ENCODE results near the gene PCDHGC3.
A peak's percentile ranks its signal among the peaks of the same experiment; 100 is the strongest.
"Not testable (repeated sequence)": the region's sequence is repeated elsewhere in the genome, so short reads cannot be mapped to it uniquely, and the experiment has no call there.

Gene PCDHGC3

DNA sequence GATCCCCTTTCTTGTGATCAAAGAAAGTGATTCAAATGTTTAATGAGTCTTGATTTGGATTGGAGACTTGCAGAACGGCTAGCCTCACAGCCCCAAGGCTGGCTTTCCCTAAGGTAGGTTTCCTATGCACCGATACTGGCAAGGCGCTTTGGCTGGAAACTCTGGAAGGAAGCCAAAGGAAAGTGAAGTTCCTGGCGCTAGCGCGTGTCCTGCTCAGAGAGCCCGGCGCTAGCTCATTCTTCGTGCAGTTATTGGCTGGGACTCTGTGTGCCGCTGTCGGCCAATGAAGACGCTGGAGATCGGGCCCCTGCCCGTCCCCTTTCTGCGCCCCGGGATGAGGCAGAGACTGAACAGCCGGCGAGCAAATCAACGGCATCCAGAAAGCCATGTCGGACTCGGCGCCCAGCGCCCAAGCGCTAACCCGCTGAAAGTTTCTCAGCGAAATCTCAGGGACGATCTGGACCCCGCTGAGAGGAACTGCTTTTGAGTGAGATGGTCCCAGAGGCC lies at the start of gene PCDHGC3:
PCDHGC3 (plus strand) TSS at position 342 of the 507 bp plus-strand sequence; CDS start at position 493, 151 bp downstream.
- DNase-seq: peak; percentile 61

DNA sequence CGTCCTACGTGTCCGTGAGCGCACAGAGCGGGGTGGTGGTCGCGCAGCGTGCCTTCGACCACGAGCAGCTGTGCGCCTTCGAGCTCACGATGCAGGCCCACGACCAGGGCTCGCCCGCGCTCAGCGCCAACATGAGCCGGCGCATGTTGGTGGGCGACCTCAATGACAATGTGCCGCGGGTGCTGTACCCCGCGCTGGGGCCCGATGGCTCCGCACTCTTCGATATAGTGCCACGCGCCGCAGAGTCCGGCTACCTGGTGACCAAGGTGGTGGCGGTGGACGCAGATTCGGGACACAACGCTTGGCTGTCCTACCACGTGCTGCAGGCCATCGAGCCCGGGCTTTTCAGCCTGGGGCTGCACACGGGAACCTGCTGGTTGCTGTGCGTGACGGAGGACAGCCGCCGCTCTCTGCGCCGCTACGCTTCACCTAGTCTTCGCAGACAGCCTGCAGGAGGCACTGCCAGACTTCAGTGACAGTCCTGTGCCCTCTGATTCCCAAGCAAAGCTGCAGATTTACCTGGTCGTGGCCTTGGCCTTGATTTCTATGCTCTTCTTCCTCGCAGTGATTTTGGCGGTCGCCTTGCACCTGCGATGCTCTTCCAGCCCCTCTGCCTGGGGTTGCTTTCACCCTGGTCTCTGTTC lies 47.9 kb upstream of the PCDHGC3 start:
- DNase-seq: no peak

DNA sequence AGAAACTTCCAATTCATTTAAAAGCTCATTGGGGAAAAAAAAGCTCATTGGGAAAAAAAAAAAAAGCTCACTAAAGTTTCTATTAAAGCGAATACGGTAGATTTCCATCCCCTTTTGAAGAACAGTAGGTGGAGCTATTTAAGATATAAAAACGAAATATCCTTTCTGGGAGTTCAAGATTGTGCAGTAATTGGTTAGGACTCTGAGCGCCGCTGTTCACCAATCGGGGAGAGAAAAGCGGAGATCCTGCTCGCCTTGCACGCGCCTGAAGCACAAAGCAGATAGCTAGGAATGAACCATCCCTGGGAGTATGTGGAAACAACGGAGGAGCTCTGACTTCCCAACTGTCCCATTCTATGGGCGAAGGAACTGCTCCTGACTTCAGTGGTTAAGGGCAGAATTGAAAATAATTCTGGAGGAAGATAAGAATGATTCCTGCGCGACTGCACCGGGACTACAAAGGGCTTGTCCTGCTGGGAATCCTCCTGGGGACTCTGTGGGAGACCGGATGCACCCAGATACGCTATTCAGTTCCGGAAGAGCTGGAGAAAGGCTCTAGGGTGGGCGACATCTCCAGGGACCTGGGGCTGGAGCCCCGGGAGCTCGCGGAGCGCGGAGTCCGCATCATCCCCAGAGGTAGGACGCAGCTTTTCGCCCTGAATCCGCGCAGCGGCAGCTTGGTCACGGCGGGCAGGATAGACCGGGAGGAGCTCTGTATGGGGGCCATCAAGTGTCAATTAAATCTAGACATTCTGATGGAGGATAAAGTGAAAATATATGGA lies 45.2 kb upstream of the PCDHGC3 start, which contains the start of gene PCDHGA12:
PCDHGA12 (plus strand) TSS at position 176 of the 782 bp plus-strand sequence; CDS start at position 429, 253 bp downstream.
- no peak for DNase-seq

DNA sequence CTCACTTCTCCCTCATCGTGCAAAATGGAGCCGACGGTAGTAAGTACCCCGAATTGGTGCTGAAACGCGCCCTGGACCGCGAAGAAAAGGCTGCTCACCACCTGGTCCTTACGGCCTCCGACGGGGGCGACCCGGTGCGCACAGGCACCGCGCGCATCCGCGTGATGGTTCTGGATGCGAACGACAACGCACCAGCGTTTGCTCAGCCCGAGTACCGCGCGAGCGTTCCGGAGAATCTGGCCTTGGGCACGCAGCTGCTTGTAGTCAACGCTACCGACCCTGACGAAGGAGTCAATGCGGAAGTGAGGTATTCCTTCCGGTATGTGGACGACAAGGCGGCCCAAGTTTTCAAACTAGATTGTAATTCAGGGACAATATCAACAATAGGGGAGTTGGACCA lies 44.5 kb upstream of the PCDHGC3 start:
- DNase-seq: no peak

DNA sequence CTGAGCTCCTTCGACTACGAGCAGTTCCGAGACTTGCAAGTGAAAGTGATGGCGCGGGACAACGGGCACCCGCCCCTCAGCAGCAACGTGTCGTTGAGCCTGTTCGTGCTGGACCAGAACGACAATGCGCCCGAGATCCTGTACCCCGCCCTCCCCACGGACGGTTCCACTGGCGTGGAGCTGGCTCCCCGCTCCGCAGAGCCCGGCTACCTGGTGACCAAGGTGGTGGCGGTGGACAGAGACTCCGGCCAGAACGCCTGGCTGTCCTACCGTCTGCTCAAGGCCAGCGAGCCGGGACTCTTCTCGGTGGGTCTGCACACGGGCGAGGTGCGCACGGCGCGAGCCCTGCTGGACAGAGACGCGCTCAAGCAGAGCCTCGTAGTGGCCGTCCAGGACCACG lies 43.5 kb upstream of the PCDHGC3 start:
- not testable (repeated sequence) for DNase-seq

DNA sequence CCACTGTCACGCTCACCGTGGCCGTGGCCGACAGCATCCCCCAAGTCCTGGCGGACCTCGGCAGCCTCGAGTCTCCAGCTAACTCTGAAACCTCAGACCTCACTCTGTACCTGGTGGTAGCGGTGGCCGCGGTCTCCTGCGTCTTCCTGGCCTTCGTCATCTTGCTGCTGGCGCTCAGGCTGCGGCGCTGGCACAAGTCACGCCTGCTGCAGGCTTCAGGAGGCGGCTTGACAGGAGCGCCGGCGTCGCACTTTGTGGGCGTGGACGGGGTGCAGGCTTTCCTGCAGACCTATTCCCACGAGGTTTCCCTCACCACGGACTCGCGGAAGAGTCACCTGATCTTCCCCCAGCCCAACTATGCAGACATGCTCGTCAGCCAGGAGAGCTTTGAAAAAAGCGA lies 43.0 kb upstream of the PCDHGC3 start:
- not testable (repeated sequence) for DNase-seq

DNA sequence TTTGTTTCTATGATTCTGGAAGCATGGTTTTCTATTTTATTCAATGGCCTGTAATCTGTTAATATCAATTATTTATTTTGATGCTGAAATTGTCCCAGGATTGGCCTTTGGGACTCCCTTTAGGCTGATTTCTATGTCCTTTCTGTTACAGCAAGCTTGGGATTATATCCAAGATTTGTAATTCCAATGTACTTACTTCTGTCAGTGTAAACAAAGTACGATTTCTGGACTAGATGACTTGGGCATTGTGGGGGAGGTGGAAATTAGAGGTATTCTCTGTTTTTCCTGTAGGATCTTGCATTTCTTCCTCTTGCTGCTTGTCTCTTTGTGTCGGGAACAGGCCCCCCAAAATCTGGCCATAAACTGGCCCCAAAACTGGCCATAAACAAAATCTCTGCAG lies 41.8 kb upstream of the PCDHGC3 start:
- no peak for DNase-seq

DNA sequence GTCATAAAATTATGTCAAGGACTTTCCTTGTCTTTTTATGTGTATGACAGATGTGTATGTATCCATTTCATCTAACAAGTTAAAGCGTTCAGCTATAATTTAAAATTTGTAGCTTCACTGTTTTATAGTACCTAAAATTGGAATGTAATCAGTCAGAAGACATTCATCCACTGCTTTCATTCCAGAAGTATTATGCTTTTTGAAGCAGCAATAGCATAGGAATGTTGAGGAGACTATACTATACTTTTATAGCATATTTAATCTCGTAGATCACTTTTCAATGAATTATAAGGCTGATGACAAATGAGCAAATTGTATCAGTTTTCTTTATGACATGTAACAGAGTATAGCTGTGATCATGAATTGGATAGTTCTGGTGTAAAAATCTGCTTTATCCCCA lies 38.5 kb upstream of the PCDHGC3 start:
- no peak for DNase-seq

DNA sequence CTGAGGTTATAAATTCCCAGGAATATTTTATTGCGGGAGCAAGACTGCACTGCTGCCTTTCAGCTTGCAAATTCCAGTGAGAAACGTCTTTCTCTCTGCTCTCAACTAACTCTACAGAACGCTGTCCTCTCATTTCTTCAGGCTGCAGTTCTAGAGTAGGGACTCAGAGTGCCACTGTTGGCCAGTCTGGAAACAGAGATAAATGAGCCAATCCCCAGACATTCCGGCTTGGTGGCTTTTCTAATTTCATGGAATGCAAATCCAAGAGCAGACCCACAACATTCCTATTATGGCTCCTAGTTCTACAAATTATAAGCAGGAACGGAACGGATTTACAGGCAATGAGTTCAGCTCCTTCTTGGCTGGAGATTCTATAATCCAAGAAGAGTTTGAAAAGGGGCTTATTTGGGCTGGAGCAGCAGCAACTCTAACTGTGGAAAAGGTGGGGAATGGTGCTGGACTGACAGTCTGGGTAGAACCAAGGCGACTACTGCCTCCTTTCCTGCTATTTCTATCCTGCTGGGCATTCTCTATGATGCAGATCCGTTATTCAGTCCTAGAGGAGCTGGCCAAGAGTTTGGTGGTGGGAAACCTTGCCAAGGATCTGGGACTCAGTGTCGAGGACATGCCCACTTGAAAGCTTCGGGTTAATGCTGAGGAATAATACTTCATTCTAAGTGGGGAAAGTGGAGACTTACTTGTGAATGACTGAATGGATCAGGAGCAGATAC lies 36.2 kb upstream of the PCDHGC3 start:
- no peak for DNase-seq

DNA sequence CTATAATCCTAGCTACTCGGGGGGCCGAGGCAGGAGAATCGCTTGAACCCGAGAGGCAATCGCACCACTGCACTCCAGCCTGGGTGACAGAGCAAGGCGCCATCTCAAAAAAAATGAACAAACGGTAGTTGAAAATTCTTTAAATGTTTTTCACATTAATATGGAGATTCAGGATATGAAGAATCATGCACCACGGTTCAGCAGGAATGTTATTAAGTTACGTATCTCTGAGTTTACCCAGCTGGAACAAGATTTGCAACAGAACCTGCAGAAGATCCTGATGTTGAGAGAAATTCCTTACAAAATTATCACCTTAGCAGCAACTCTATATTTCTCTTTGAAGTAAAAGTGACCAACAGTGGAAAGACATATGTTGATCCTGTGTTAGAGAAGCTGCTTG lies 35.4 kb upstream of the PCDHGC3 start:
- no peak for DNase-seq

DNA sequence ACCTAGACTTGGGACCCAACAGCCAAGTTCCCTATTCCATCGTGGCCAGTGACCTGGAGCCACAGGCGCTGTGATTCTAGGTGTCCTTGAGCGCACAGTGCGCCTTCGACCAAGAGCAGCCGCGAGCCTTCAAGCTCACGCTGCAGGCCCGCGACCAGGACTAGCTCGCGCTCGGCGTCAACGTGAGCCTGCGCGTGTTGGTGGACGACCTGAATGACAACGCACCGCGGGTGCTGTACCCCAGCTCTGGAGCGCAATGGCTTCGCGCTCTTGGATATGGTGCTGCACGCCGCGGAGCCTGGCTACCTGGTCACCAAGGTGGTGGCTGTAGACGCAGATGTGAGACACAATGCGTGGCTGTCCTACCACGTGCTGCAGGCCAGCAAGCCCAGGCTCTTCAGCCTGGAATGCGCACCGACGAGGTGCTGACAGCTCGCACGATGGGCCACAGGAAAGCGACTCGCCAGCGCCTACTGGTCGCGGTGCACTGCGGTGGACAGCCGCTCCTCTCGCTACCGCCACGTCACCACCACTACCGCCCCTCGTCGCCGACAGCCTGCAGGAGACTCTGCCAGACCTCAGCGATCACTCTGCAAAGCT lies 34.1 kb upstream of the PCDHGC3 start:
- DNase-seq: no peak

DNA sequence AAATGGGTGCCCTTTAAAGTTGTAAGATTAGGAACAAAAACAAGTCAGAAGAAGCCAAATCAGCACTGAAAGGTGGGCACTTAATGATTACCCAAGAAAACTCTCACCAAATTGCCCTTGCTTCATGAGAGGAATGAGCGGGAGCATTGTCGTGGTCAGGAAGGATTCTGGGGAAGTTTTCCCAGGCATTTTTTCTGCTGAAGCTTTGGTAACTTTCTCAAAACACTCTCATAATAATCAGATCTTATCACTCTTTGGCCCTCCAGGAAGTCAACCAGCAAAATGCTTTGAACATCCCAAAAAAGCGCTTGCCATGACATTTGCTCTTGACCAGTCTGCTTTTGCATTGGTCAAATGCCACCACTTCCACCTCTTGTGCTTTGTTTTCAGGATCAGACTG lies 10.4 kb upstream of the PCDHGC3 start:
- no peak for DNase-seq

DNA sequence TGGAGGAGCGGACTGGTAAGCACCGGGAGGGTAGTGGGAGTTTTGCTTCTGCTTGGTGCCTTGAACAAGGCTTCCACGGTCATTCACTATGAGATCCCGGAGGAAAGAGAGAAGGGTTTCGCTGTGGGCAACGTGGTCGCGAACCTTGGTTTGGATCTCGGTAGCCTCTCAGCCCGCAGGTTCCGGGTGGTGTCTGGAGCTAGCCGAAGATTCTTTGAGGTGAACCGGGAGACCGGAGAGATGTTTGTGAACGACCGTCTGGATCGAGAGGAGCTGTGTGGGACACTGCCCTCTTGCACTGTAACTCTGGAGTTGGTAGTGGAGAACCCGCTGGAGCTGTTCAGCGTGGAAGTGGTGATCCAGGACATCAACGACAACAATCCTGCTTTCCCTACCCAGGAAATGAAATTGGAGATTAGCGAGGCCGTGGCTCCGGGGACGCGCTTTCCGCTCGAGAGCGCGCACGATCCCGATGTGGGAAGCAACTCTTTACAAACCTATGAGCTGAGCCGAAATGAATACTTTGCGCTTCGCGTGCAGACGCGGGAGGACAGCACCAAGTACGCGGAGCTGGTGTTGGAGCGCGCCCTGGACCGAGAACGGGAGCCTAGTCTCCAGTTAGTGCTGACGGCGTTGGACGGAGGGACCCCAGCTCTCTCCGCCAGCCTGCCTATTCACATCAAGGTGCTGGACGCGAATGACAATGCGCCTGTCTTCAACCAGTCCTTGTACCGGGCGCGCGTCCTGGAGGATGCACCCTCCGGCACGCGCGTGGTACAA lies 556 bp downstream of the PCDHGC3 start:
- peak; percentile 38 for DNase-seq

DNA sequence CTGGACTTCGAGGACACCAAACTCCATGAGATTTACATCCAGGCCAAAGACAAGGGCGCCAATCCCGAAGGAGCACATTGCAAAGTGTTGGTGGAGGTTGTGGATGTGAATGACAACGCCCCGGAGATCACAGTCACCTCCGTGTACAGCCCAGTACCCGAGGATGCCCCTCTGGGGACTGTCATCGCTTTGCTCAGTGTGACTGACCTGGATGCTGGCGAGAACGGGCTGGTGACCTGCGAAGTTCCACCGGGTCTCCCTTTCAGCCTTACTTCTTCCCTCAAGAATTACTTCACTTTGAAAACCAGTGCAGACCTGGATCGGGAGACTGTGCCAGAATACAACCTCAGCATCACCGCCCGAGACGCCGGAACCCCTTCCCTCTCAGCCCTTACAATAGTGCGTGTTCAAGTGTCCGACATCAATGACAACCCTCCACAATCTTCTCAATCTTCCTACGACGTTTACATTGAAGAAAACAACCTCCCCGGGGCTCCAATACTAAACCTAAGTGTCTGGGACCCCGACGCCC lies 1.3 kb downstream of the PCDHGC3 start:
- no peak for DNase-seq

DNA sequence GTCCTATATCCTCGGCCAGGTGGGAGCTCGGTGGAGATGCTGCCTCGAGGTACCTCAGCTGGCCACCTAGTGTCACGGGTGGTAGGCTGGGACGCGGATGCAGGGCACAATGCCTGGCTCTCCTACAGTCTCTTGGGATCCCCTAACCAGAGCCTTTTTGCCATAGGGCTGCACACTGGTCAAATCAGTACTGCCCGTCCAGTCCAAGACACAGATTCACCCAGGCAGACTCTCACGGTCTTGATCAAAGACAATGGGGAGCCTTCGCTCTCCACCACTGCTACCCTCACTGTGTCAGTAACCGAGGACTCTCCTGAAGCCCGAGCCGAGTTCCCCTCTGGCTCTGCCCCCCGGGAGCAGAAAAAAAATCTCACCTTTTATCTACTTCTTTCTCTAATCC lies 2.0 kb downstream of the PCDHGC3 start:
- DNase-seq: no peak

DNA sequence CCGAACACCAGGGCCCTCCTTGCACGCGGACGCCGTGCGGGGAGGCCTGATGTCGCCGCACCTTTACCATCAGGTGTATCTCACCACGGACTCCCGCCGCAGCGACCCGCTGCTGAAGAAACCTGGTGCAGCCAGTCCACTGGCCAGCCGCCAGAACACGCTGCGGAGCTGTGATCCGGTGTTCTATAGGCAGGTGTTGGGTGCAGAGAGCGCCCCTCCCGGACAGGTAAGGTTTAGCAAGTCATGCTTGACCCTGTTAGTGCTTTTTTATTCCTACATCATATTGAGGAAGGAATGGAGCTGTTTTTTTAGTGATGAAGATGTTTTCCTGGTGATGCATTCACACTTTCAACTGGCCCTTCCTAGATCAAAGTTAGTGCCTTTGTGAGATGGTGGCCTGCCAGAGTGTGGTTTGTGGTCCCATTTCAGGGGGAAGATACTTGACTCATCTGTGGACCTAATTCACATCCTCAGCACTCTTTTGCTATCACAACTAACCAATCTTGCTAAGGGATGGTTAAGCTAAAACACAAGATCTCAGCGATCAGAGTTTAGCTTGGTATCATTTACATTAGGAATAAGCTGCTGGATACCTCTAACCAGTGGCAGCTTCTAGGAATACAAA lies 2.7 kb downstream of the PCDHGC3 start:
- DNase-seq: peak; percentile 37

DNA sequence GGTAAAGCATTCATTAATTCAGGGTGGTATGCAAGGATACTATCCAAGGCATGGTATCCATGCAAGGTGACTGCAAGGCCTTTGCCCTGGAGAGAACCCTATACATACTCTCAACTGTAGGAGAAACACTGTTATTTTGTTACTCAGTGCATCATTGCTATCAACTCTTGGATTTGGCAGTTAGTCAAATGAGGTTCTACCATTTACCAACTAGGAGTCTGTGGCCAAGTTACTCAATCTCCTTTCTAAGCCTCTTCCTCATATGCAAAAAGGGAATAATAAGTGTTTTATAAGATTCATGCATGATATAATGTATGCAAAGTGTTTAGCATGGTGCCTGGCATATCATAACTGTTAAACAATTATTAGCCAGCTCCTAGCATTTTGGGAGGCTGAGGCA lies 4.0 kb downstream of the PCDHGC3 start:
- DNase-seq: no peak

DNA sequence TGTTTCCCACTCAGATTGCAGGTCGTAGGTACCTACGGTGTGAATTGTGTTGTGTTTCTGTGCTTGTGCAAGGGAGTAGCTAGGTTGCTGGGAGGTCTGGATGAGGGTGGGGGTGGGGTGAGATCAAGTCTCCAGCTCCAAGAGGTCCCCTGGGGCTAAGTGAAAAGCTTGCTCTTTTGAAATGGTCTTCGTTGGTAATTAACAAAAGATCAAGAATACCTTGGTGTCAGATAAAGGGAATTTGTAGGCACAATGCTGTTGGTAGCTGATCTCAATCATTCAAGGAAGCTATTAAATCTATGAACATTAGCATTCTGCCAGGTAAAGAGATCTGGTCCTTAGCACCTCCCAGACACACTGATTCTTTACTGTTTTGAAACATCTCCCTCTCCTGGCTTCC lies 8.1 kb downstream of the PCDHGC3 start:
- DNase-seq: no peak

DNA sequence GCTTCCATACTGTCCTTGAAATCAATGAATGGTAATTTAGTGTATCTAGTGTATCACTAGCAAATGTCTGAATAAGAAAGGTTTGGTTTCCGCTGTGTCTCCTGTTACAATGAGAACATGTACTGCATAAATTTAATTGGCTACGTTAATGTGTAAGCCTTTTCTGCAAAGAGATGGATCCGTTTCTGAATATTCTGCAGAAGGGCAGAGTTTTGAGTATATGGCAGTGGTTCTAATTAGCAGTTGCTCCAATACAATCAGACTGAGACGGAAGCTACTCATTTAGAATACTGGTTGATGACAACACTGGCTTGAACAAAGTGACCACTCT lies 8.5 kb downstream of the PCDHGC3 start:
- DNase-seq: peak; percentile 29

DNA sequence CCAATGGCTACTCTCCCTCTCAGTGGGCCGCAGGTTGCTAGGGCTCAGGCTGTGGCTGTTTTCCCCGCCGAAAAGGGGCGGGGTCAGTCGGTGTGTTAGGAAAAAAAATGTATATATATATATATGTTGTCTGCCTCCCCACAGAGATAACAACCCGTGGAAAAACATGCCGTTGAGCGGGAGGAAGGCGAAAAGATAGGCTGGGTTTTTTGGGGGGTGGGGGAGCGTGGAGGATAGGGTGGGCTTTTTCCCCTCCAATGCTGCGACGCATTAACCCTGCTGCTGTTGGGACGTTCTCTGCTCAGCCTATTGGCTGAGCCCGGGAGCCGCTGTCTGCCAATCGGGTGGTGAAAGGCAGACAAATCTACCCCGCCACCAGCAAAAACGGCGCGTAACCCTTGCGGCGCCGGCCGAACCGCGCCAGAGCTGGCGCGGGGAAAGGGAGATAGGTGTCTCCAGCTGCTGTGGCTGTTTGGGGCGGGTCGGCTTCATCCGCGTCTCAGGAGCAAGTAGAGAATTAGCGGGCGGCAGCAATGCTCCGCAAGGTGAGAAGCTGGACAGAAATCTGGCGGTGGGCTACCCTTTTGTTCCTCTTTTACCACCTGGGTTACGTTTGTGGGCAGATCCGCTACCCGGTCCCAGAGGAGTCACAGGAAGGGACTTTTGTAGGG lies 9.0 kb downstream of the PCDHGC3 start, which contains the start of gene PCDHGC4:
PCDHGC4 (plus strand) TSS at position 390 of the 671 bp plus-strand sequence; CDS start at position 534, 144 bp downstream.
- peak; percentile 34 for DNase-seq
